H1 (cell line): ENCODE data around the gene FAM25A.

Source experiments
- BCL11A ChIP-seq, 2 experiments: IDR thresholded peaks; one replicate each; pipeline ENCODE4 v1.6.1; 2011; ENCODE audit warnings: low read depth in 2 of 2, low read length in 2 of 2, mild to moderate bottlenecking in 2 of 2
- CREB1 ChIP-seq: IDR thresholded peaks from 2 replicates; pipeline ENCODE4 v1.6.1; 2012; ENCODE audit warnings: inconsistent platforms
- EZH2 ChIP-seq: fragments of 200-600 bp; sonication (generic); IDR thresholded peaks from 2 replicates; pipeline ENCODE4 v1.7.1; 2012; ENCODE audit warnings: low read depth, mild to moderate bottlenecking, moderate library complexity, low read length, inconsistent platforms; ENCODE audit not compliant: severe bottlenecking
- JUN ChIP-seq: IDR thresholded peaks from 2 replicates; pipeline ENCODE4 v1.6.1; 2011; ENCODE audit warnings: low read depth, mild to moderate bottlenecking, improper control_type of control experiment, low read length
- JUND ChIP-seq: IDR thresholded peaks from 2 replicates; pipeline ENCODE4 v1.6.1; 2011; ENCODE audit warnings: mild to moderate bottlenecking, improper control_type of control experiment, low read length
- MAFK ChIP-seq: IDR thresholded peaks from 2 replicates; pipeline ENCODE4 v1.6.1; 2012; ENCODE audit warnings: low read depth, mild to moderate bottlenecking, improper control_type of control experiment, low read length
- POLR2A ChIP-seq, 2 experiments: IDR thresholded peaks; 1 replicate in 1 of 2; 2 replicates in 1 of 2; pipeline ENCODE4 v1.6.1; 2011; ENCODE audit warnings: low read depth in 2 of 2, low read length in 2 of 2, mild to moderate bottlenecking in 2 of 2; ENCODE audit errors: control extremely low read depth in 1 of 2
- POLR2AphosphoS5 ChIP-seq: IDR thresholded peaks from 2 replicates; pipeline ENCODE4 v1.6.1; 2011; ENCODE audit warnings: low read depth, low read length
- RNF2 ChIP-seq: fragments of 200-900, 300-1000 bp; sonication (generic); IDR thresholded peaks from 2 replicates; pipeline ENCODE4 v1.7.1; 2016; ENCODE audit warnings: borderline replicate concordance, low read depth, mild to moderate bottlenecking, antibody characterized with exemption, low read length; ENCODE audit not compliant: poor library complexity, severe bottlenecking; ENCODE audit errors: missing control alignments
- SIN3A ChIP-seq, 2 experiments: IDR thresholded peaks in 1 of 2; conservative IDR thresholded peaks in 1 of 2; 2 replicates each; pipeline ENCODE4 v1.6.1; 2011 to 2012; ENCODE audit warnings: low read length in 2 of 2, improper control_type of control experiment in 1 of 2, low read depth in 1 of 2, mild to moderate bottlenecking in 1 of 2
- TEAD4 ChIP-seq: IDR thresholded peaks from 2 replicates; pipeline ENCODE4 v1.6.1; 2012; ENCODE audit warnings: low read depth, low read length, inconsistent platforms, mixed read lengths
- ZNF274 ChIP-seq: IDR thresholded peaks from 2 replicates; pipeline ENCODE4 v1.7.0; 2012; ENCODE audit warnings: low read length, borderline replicate concordance; ENCODE audit errors: extremely low read depth
- TF ChIP-seq, protein P1 (sequence below), 3 experiments: IDR thresholded peaks; 1 replicate in 2 of 3; 2 replicates in 1 of 3; pipeline versions ENCODE4 v1.5.1 to v1.6.1; 2011; ENCODE audit warnings: low read length in 3 of 3, mild to moderate bottlenecking in 3 of 3, inconsistent platforms in 2 of 3, low read depth in 1 of 3, moderate library complexity in 1 of 3; ENCODE audit not compliant: insufficient read depth in 1 of 3; ENCODE audit errors: control extremely low read depth in 1 of 3
- TF ChIP-seq, protein P2 (sequence below): IDR thresholded peaks from 2 replicates; pipeline ENCODE4 v1.6.1; 2012; ENCODE audit warnings: low read length, inconsistent platforms

DNA sequence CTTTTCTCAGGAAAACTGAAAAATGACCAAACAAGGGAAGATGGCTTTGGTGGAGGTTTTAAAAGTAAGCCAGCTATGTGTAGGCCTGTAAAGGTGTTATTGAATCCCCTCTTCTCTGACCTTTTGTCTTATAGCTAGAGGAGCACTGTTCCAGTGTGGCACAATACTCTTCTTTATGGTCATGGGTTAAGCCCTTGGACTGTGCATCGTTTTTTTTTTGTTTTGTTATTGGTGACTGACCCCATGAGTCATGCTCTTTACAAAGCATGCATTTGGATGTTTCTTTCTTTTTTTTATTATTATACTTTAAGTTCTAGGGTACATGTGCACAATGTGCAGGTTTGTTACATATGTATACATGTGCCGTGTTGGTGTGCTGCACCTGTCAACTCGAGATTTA lies 19.6 kb upstream of the FAM25A start:
- TF ChIP-seq, protein P1, sequence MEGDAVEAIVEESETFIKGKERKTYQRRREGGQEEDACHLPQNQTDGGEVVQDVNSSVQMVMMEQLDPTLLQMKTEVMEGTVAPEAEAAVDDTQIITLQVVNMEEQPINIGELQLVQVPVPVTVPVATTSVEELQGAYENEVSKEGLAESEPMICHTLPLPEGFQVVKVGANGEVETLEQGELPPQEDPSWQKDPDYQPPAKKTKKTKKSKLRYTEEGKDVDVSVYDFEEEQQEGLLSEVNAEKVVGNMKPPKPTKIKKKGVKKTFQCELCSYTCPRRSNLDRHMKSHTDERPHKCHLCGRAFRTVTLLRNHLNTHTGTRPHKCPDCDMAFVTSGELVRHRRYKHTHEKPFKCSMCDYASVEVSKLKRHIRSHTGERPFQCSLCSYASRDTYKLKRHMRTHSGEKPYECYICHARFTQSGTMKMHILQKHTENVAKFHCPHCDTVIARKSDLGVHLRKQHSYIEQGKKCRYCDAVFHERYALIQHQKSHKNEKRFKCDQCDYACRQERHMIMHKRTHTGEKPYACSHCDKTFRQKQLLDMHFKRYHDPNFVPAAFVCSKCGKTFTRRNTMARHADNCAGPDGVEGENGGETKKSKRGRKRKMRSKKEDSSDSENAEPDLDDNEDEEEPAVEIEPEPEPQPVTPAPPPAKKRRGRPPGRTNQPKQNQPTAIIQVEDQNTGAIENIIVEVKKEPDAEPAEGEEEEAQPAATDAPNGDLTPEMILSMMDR (IDR thresholded peaks at IDR 0.05; ENCODE audit: control extremely low read depth in 1 of 3, insufficient read depth in 1 of 3, low read depth in 1 of 3, low read length in 3 of 3): no peak
- TF ChIP-seq JUN (no peak), POLR2A (IDR thresholded peaks at IDR 0.05; ENCODE audit: control extremely low read depth in 1 of 2, low read depth in 2 of 2, low read length in 2 of 2) (no peak), ZNF274 (no peak), JUND (no peak), POLR2AphosphoS5 (no peak), CREB1 (no peak), EZH2 (no peak), BCL11A (IDR thresholded peaks at IDR 0.05; ENCODE audit: low read depth in 2 of 2, low read length in 2 of 2) (no peak), TEAD4 (no peak), RNF2 (no peak), MAFK (no peak), SIN3A (conservative IDR thresholded peaks at IDR 0.05 in 1 of 2, IDR thresholded peaks at IDR 0.05 in 1 of 2; ENCODE audit: low read depth in 1 of 2, low read length in 2 of 2) (no peak)
- TF ChIP-seq, protein P2, sequence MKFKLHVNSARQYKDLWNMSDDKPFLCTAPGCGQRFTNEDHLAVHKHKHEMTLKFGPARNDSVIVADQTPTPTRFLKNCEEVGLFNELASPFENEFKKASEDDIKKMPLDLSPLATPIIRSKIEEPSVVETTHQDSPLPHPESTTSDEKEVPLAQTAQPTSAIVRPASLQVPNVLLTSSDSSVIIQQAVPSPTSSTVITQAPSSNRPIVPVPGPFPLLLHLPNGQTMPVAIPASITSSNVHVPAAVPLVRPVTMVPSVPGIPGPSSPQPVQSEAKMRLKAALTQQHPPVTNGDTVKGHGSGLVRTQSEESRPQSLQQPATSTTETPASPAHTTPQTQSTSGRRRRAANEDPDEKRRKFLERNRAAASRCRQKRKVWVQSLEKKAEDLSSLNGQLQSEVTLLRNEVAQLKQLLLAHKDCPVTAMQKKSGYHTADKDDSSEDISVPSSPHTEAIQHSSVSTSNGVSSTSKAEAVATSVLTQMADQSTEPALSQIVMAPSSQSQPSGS: no peak
